IPS DF 4.7 (cell line): ENCODE results near the gene NAA50.
A peak's percentile ranks its signal among the peaks of the same experiment; 100 is the strongest.

Source experiments
- DNase-seq: peaks from one replicate; pipeline ENCODE4 v3.0.0-alpha.2; 2013; ENCODE audit warnings: low spot score; ENCODE audit errors: extremely low read depth

Gene NAA50

DNA sequence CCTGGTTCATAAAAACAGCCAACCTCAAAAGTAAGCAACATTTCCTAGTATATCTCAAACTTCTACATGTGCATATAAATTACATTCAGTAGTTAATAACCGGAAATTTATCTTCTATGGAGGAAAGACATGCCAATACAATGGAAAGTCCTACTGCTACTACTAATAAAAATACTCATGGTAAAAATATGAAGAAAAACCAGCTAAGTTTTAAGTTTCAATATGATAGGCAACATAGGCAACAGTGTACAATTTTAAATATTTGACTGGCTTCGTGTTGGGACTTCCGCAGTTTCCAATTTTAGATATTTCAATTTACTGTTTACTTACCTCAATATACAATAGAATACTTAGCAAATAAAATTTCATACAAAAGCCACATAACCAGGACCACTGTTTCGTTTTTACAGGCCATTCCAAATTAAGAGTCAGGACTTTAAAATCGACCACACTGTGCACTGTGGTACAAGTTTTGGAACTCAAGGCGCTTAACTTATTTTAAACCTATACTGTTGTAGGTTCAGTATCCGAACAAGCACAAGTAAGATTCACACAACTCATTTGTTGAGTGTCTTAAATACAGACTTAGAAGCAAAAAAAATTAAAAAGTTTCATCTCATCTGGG lies 2.9 kb downstream of the NAA50 start:
- DNase-seq: no peak

DNA sequence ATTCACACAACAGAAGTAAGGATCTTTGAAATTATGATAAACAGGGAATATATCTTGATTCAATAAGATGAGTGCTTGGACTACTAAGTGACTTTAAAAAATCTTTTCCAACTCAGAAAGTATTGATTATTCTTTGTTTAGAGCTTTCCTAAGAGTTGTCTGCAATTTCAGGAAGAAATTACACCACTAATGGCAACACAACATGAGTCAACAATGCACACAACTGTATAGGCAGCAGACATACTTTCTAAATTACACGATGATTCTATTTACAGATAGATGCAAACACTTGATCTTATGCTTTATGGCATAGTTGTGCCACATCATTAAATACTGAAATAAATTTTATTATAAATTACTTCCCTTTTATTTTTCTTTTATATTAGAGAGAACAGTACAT lies 4.4 kb downstream of the NAA50 start:
- no peak for DNase-seq

DNA sequence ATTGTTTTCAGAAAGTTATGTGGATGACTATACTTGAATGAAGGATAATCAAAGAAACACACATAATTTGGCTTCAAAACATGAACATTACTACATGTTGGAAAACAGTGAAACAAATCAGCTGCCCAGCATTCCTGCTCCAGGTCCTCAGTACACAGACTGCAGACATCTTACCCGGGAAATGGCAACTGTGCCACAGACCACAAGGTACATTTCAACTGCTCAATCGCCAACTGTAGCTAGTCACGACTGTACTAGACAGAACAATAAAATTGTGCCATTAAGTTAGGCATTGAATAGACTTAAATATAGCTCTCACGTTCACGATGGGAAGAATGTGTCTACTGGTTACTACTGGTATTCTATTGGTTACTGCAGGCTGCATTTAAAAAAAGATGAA lies 5.0 kb downstream of the NAA50 start:
- DNase-seq: no peak

DNA sequence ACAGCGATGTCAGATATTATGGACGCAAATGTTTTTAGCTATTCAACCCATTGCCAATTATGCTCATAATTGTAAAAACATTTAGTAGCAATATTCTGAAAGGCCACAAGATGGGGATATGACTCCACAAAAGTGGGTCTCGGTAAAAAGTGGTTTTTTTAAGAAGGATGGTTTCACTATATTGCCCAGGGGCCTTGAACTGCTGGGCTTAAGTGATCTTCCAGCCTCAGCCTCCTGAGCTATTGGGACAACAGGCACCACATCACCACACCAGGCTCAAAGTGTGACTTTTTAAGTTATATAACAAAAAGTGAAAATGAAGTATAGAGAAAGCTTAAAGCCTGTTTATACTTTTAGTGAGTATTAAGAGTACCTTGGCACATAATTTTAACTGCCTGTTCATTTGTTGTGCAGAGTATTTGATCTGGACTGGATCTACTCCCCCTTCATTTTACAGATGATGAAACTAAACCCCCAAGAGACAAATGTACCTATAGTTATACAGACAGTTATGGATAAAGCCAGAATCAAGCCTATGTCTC lies 9.4 kb downstream of the NAA50 start:
- no peak for DNase-seq

DNA sequence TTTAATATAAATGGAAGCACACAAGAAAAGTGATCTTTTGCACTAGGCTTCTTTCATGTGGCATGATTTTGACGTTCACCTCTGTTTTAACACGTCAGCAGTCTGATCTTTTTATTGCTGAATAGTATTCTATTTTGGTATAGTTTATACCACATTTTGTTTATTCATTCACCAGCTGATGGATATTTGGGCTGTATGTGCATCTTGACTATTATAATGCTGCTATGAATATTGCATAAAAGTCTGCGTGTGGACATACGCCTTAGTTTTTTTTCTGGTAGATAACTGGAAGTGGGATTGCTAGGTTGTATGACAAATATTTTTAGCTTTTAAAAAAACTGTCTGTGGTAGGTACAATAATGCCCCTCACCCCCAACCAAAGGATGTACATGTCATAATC lies 14.4 kb downstream of the NAA50 start:
- DNase-seq: no peak

DNA sequence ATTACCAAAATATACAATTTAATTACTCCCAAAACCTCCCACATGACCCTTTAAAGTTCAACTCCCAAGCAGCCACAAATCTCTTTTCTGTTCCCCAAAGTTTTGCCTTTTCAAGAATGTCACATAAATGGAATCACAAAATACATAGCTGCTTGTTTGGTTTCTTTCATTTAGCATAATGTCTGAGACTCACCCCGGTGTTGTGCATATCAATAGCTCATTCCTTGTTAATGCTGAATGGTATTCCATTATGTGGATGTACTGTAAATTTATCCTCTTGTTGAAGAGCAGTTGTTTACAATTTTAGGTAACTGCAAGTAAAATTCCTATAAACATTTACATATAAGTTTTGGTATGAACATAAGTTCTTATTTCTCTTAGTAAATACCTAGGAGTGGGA lies 15.5 kb downstream of the NAA50 start:
- DNase-seq: no peak

DNA sequence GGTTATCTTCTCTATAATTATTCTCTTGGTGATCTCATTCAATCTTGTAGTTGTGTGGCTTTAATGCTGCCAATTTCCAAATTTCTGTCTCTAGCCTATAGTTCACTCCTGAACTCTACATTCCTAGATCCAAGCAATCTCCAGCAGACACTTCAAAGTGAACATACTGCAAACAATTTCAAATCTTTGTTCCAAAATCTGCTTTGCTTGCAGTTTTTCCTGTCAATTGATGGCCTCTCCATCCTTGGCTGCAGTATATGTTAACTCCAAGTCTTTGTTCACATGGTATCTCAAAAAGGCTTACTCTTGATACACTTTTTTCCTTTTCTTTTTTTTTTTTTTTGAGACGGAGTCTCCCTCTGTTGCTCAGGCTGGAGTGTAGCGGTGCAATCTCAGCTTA lies 17.4 kb downstream of the NAA50 start:
- DNase-seq: no peak

DNA sequence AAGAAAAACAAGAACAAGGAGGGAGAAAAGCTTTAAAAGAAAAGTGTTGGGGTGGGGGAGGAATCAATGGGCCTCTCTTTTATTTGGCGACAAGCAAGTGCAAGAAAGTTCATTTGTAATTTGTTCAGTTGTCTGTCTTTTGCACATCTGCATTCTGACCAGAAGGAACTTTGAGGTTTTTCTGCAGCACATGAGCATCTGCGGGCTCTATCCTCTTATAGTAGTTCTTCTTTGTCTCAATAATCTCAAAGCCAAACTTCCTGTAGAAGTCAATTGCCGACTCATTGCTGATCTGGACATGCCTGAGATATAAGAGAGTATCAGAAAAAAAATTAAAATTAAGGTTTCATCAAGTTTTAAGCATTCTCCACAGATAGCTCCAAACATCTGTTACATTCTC lies 24.4 kb downstream of the NAA50 start:
- DNase-seq: no peak

DNA sequence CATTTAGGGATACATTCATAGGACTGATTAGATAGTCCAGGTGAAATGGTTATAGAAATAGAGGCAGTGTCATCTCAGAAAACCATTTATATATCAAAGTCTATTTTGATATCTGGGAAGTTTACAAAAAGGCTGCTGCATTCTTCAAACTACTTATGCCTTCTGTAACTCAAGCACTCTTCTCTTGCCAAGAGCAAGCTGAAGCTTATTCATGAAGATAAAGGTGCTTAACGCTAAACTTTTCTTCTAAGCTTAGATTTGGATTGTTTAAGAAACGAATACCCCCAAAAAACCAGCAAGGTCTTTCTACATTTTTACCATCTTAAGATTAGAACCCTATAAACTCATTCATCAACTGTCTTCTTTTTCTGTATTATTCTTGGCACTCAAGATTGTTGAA lies 26.3 kb downstream of the NAA50 start:
- no peak for DNase-seq

DNA sequence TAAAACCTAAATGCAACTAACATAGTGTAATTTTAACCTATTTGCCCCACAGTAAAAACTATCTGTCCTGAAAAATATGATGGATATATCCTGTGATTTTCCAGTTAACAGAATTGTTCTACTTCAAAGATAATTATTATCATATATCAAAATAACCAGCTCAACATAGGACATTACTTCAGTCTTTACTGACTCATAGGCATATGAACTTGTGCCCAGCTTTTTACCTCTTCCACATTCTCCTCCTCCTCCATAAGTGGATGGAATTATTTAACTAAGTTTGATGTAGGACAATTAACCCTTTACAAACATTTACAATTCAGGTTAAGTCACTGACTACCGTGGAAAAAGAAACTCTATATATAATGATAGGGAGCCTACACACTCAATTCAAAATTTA lies 26.8 kb downstream of the NAA50 start:
- no peak for DNase-seq

DNA sequence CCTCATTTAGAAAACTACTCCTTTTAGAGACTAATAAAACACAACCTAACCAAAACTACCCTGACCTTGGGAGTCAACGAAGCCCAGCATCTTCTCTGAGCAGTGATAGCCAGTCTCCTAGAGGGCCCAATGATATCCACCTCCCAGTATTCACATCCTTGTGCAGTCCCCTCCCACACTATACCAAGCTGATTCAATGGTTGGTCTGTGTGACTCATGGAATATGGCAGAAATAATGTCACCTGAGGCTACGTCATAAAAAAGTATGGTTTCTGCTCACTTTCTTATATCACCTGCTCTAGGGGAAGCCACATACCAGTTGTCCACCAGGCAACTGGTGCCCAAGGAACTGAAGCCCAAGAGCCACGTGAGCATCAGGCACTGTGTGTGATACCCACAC lies 28.2 kb downstream of the NAA50 start:
- no peak for DNase-seq

DNA sequence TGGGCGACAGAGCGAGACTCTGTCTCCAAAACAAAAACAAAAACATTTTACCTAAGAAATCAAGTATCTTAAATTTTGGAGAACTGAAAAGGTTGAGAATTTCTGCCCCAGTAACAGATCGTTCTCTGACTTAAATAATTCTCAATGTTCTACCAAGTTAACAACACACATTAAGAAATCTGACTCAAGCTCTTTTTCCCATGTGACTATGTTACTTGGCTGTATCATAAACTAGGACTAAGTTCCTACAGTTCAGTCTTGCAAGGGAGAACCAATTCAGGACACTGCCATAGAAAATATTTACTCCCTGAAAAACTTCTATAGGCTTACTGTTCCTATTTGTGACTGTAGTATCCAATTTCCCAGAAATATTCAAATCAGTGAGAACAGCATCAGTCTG lies 28.7 kb downstream of the NAA50 start:
- DNase-seq: no peak

DNA sequence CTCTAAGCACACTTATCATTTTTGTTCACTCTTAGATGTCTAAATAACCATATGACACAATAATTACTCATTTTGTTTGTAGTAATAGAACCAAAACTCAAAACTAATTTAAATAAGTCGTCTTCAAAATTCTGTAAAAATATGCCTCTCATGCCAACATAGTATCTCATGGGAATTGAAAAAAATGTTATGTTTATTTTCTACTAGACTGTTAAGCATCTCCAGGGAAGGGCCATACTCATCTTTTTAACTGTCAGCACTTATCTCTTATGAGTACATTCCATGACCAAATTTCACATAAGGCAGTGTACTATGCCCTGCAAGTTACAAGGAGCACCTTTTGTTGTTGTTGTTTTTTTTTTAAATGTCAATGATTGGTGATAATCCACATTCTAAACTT lies 31.3 kb downstream of the NAA50 start:
- no peak for DNase-seq

DNA sequence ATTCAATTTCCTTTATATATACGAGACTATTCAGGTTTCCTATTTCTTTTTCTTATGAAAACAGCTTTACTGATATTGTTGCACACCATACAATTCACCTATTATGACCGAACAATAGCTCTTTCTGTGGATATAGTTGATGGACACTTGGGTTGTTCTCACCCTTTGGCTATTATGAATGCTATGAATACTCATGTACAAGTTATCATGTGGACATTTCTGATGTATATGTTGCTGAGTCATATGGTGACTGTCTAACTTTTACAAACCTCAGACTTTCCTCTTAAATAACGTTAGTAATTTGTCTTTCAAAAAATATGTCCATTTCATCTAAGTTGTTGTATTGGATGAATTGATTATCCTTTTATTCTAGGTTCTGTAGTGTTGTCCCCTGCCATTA lies 33.9 kb downstream of the NAA50 start:
- no peak for DNase-seq

DNA sequence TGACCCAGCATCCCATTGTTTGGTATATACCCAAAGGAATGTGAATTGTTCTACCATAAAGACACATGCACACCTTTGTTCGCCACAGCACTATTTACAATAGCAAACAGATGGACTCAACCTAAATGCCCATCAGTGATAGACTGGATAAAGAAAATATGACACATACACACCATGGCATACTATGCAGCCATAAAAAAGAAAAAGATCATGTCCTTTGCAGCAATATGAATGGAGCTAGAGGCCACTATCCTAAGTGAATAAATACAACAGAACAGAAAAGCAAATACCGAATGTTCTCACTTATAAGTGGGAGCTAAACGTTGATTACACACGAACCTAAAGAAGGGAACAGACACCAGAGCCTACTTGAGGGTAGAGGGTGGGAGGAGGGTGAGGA lies 38.2 kb downstream of the NAA50 start:
- DNase-seq: no peak

DNA sequence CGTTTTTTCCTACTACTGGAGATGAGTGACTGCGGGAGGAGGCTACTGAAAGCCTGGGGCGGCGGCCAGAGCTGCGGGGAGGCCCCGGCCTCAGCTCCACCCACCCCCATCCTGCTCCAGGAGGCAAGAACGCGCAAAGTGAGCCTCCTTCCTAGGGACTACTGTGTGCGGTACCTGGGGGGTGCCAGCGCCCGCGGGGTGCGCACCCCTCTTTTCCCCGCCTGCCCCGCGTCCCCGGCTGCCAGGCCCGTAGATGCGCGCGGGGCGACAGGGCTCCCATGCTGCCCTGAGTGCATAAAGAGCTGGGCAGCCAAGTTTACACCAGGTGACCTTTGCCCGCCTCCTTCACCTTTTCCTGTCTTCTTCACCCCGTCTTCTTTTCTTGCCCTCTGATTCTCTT lies 47.1 kb downstream of the NAA50 start:
- DNase-seq: no peak

DNA sequence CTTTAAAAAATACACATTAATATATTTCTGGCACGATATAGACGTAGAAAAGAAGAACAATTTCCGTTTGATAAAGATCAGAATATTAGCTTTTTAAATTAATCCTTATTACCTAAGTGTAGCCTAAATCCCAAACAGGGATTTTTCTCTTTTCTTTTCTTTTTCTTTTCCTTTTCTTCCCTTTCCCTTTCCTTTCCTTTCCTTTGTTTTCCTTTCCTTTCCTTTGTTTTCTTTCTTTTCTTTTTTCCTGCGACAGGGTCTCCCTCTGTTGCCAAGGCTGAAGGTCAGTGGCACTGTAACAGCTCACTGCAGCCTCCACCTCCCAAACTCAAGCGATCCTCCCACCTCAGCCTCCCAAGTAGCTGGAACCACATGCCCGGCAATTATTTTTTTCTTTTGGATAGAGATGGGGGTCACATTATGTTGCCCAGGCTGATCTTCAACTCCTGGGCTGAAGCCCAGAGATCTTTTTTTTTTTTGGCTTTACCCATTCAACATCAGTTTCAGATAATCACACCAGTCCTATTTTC lies 47.8 kb downstream of the NAA50 start:
- DNase-seq: no peak

DNA sequence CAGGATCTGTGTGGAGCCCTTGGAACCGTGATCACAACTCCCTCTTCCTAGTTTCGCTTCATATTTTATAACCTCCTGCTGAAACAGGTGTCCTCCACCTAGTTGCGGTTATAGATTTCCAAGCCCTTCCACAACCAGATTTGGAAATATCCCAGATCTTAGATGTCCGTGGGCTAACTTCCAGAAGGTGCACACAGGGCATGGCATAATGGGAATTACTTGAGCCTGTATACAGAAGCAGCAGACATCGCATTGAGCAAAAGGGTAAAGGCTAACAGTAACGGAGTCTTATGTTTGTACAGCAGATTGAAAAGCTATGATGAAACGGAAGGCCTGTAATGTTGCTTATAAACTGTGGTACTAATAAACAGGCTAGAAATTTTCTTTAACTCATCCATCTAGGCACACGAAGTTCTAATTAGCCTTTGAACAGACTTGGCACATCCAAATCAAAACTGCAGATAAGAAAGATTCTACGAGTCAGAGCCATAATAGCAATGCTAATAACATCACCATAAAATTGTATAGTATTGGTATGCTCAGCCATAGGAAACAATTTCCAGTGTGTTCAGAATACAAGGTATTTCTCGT lies 48.5 kb downstream of the NAA50 start:
- no peak for DNase-seq

DNA sequence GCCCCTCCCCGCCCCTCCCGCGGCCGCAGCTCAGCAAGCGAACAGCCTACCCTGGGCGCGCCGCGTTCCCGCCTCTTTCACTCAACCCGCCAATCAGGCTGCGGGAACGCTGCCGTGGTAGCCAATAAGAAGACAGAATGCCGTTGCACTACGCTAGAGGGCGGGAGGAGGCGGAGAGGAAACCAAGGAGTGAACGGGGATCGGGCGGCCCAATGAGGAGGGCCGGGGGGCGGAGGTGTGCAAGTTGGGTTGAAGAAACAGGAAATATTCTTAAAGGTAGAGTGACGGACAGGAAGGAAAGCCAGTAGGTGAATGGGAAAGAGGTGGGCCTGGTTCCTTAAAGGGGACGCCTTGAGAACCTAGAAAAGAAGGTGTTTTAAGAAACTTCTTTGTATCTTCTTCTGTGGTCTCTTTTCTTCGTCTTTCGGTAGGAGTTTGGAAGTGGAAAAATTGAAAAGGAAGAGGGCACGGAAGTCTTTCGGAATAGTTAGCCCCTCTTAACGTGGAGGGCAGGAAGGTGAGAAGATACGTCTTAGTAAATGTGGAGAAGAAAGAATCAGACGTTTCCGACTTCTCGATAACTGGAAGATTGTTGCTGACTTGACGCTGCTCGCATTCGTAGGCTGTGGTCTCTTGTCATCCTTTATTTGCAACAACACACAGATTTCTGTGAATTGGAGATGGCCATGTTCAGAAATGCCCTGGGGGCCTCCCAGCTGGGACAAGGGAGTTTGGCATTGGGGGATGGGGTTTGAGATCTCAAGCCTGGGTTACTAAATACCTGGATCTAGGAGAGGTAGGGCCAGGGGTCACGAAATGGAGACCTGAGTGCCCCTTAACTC lies 49.2 kb downstream of the NAA50 start:
- peak; percentile 92 for DNase-seq

DNA sequence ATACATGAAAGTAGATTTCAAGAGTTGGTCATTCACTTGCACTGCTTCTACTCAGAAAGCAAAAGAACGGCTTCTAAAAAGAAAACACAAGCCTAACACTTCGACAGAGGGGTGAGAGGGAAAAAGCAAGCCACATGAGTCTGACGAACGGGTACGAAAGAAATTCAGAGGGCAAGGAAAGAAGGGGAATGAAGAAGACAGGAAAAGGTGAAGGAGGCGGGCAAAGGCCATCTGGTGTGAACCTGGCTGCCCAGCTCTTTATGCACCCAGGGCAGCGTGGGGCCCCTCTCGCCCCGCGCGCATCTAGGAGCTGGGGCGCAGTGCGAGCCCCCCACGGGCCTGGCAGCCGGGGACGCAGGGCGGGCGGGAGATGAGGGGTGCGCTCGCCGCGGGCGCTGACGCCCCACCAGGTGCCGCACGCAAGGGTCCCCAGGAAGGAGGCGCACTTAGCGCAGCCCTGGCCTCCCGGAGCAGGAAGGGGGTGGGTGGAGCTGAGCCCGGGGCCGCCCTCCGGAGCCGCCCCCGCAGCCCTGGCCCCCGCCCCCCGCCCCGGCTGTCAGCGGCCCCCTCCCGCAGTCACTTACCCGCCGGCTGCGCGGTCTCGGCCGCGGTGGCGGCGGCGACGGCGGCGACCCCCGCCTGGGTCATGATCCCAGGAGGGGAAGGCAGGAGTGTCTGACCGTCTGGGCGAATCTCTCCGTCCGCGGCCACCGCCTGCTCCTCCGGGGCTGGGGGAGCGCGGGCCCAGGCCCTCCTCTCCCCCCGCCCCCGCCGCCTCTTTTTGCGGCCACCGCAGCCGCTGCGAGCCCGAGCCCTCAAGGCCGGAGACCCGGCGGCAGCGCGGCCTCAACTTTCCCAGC lies 50.0 kb downstream of the NAA50 start, which contains the start of gene USF3:
TSS of gene USF3 (minus strand) at position 857 of the 860 bp plus-strand sequence. CDS start 21,764 bp downstream, outside the sequence.
- DNase-seq: no peak

DNA sequence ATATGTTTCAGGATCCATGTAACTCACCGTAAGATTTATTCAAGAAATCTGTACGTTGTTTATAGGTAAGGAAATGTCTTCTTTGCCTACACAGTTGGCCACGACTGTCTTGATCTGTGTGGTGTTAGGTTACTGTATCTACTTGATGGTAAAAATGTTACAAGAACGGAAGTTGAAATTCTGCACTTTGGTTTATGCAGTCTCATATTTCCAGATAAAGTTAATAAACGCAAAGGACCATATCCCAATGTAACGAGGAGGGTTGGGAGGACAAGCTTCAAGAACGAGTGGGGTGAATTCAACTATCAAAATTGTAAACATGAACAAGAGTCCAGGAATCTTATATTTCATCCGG lies 50.6 kb downstream of the NAA50 start:
- DNase-seq: no peak
